Mesenteric fat pad (tissue), 1 donor: ENCODE results near the gene MBLAC2. TPM values are rescaled to one million over a fixed set of nuclear protein-coding genes. Genes with fewer than 3 reads are reported as not detected.

Experiments used
- DNase-seq: peaks from one replicate; pipeline ENCODE4 v3.0.0-alpha.2; 2020; ENCODE audit warnings: low spot score
- long read RNA-seq: library from polyadenylated mRNA; unstranded; transcript quantifications from one replicate; pipeline ENCODE4 v2.0.0, GENCODE V29; 2020
- total RNA-seq: library from RNA; stranded (reverse); fragmentation: NEBNext Ultra II Directional; extraction: Animal tissue kit (Norgen Biotek cat#: 25700); gene quantifications from one replicate; pipeline ENCODE4 v1.2.1, GENCODE V29; 2021
- donor health status: DM: yes; HTN: yes; CAD: no.

The MBLAC2 gene
- total RNA-seq: 3.7 TPM
- long read RNA-seq, full-length matches to known transcripts: 5 of 5 reads
- long read RNA-seq, partial matches to known transcripts: 0 of 5 reads
- long read RNA-seq, other reads (novel, unspliced or antisense): 0 of 5 reads

- peak; percentile 95 for DNase-seq
Observed at GRCh38 chr5:90474235-90475107, at the start of gene MBLAC2, which contains the start of gene POLR3G. MBLAC2 (minus strand) TSS chr5:90474771; CDS start chr5:90474292, 479 bp downstream. POLR3G (plus strand) TSS chr5:90474864; CDS start chr5:90485568, 10,704 bp downstream.

- DNase-seq: no peak
Observed at GRCh38 chr5:90519081-90519480, 44.5 kb upstream of the MBLAC2 start.

- DNase-seq: no peak
Observed at GRCh38 chr5:90518661-90519060, 44.1 kb upstream of the MBLAC2 start.

- no peak for DNase-seq
Observed at GRCh38 chr5:90514520-90514919, 39.9 kb upstream of the MBLAC2 start.

GRCh38 chr5:90510438-90510837, 35.9 kb upstream of the MBLAC2 start:
- no peak for DNase-seq

GRCh38 chr5:90506221-90506620, 31.6 kb upstream of the MBLAC2 start:
- DNase-seq: no peak

- no peak for DNase-seq
Observed at GRCh38 chr5:90504743-90505142, 30.2 kb upstream of the MBLAC2 start.

- no peak for DNase-seq
Observed at GRCh38 chr5:90503596-90503995, 29.0 kb upstream of the MBLAC2 start.

- DNase-seq: no peak
Observed at GRCh38 chr5:90495146-90495545, 20.6 kb upstream of the MBLAC2 start.

GRCh38 chr5:90494043-90494442, 19.5 kb upstream of the MBLAC2 start:
- DNase-seq: no peak

- no peak for DNase-seq
Observed at GRCh38 chr5:90488791-90489190, 14.2 kb upstream of the MBLAC2 start.

- no peak for DNase-seq
Observed at GRCh38 chr5:90484540-90484939, 10.0 kb upstream of the MBLAC2 start.

GRCh38 chr5:90483206-90483605, 8.6 kb upstream of the MBLAC2 start:
- DNase-seq: no peak

- DNase-seq: no peak
Observed at GRCh38 chr5:90480699-90481098, 6.1 kb upstream of the MBLAC2 start.

- DNase-seq: no peak
Observed at GRCh38 chr5:90479611-90480385, 5.2 kb upstream of the MBLAC2 start.

- no peak for DNase-seq
Observed at GRCh38 chr5:90477621-90478215, 3.1 kb upstream of the MBLAC2 start.

GRCh38 chr5:90477073-90477472, 2.5 kb upstream of the MBLAC2 start:
- DNase-seq: no peak

GRCh38 chr5:90476391-90476790, 1.8 kb upstream of the MBLAC2 start:
- no peak for DNase-seq

GRCh38 chr5:90475436-90475980, 937 bp upstream of the MBLAC2 start:
- DNase-seq: no peak

- no peak for DNase-seq
Observed at GRCh38 chr5:90473396-90474234, 956 bp downstream of the MBLAC2 start.
